MV-4-11 (cell line): ENCODE data around the gene TRIB2.

Experiments used
- DNase-seq: peaks from one replicate; lab custom pipeline; 2025; lab: John Stamatoyannopoulos, UW

TRIB2 gene

GRCh38 chr2:12778811-12779579 is 62.3 kb downstream of the TRIB2 start:
- no peak for DNase-seq

GRCh38 chr2:12781329-12781728 is 64.6 kb downstream of the TRIB2 start:
- DNase-seq: no peak

- DNase-seq: no peak
Measured at GRCh38 chr2:12787891-12788801, 71.4 kb downstream of the TRIB2 start.

- no peak for DNase-seq
Measured at GRCh38 chr2:12791906-12792305, 75.2 kb downstream of the TRIB2 start.
